MM.1S (cell line): ENCODE data around the gene HPS6.

Experiments
- EZH2 ChIP-seq: fragments of 300-600 bp; sonication (generic); optimal IDR thresholded peaks from 2 replicates; pipeline ENCODE3; 2017; ENCODE audit warnings: low read depth, mild to moderate bottlenecking, antibody characterized with exemption, low read length, mixed read lengths
- TF ChIP-seq, protein P1 (sequence below): fragments of 300-600 bp; sonication (generic); IDR thresholded peaks from 2 replicates; pipeline ENCODE4 v1.5.1; 2016; ENCODE audit warnings: antibody characterized with exemption, low read length, mixed read lengths

DNA sequence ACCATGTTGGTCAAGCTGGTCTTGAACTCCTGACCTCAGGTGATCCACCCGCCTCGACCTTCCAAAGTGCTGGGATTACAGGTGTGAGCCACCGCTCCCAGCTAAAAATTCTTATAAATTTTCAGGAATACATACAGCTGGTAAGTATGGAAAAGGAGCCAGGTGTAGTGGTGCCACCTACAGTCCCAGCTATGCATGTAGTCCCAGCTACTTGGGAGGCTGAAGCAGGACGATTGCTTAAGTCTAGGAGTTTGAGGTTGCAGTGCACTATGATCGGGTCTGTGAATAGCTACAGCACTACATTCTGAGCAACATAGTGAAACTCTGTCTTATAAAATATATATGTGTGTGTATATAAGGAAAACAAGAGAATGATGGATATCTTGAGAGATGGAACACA, 36.0 kb downstream of the HPS6 start:
- TF ChIP-seq, protein P1, sequence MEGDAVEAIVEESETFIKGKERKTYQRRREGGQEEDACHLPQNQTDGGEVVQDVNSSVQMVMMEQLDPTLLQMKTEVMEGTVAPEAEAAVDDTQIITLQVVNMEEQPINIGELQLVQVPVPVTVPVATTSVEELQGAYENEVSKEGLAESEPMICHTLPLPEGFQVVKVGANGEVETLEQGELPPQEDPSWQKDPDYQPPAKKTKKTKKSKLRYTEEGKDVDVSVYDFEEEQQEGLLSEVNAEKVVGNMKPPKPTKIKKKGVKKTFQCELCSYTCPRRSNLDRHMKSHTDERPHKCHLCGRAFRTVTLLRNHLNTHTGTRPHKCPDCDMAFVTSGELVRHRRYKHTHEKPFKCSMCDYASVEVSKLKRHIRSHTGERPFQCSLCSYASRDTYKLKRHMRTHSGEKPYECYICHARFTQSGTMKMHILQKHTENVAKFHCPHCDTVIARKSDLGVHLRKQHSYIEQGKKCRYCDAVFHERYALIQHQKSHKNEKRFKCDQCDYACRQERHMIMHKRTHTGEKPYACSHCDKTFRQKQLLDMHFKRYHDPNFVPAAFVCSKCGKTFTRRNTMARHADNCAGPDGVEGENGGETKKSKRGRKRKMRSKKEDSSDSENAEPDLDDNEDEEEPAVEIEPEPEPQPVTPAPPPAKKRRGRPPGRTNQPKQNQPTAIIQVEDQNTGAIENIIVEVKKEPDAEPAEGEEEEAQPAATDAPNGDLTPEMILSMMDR: no peak
- TF ChIP-seq EZH2: no peak
